ENCODE data around the gene DNAH5. TPM values are rescaled to one million over a fixed set of nuclear protein-coding genes. Genes with fewer than 3 reads are reported as not detected.

Gene DNAH5
- total and polyA plus RNA-seq, 2 donors (not counting 1 experiment from before 2014, with no cell fraction given) = not detected

DNA sequence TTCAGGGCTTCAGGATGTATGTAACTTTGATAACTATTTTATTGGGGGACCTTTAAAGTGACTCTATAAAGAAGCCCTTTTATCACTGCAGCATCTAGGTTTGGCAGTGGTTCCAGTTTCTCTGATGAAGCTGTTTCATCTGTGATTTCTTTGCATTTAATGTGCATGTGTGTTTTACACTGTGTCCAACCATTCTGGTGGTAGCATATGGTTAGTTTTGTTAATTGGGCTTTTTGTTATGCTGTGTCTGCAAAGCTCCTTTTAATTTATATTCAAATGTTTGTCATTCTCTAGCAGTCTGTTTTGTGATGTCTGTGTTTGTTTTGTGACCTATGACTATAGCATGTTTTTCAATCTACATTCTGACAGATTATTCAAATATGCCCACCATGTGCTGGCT is 294.8 kb downstream of the DNAH5 start:
- ChIA-PET CTCF (no interaction called here), POLR2A (no interaction called here)
- Histone ChIP-seq H3K9me3 (ENCODE audit: control extremely low read depth in 1 of 3, control insufficient read depth in 2 of 3, insufficient read depth in 1 of 3, low read length in 2 of 3) (peaks cover 0 to 4% (median 0%) of the 10 kb centered on the region in 3 donors), H3K79me2 (ENCODE audit: control insufficient read depth, insufficient read depth, low read length) (no peaks in the 10 kb centered on the region), H3K4me2 (replicated peaks; ENCODE audit: low read depth, low read length, poor library complexity, severe bottlenecking) (no peak overlapping the region), H4K20me1 (ENCODE audit: control insufficient read depth, insufficient read depth, low read length, poor library complexity, severe bottlenecking) (no peaks in the 10 kb centered on the region), H3K36me3 (replicated peaks in 1 of 2; ENCODE audit: control extremely low read depth in 1 of 2, control insufficient read depth in 1 of 2, extremely low read depth in 1 of 2, insufficient read depth in 2 of 2, low read length in 1 of 2) (no peaks in the 10 kb centered on the region), H3K4me3 (ENCODE audit: control extremely low read depth in 1 of 5, extremely low read depth in 1 of 5, insufficient read depth in 1 of 5, low read depth in 2 of 5, low read length in 4 of 5) (no peak overlapping the region), H2AFZ (ENCODE audit: insufficient read depth, low read depth, low read length, poor library complexity, severe bottlenecking) (no peak overlapping the region), H3K27me3 (replicated peaks in 1 of 4; ENCODE audit: control extremely low read depth in 1 of 4, control insufficient read depth in 3 of 4, insufficient read depth in 4 of 4, low read length in 3 of 4) (no peaks in the 10 kb centered on the region), H3K4me1 (ENCODE audit: control insufficient read depth in 2 of 2, insufficient read depth in 2 of 2, low read length in 2 of 2) (no peaks in the 10 kb centered on the region), H3K9ac (ENCODE audit: low read length) (no peak overlapping the region), H3K27ac (ENCODE audit: low read length in 2 of 2) (no peak overlapping the region)
- DNase-seq (no peak), ATAC-seq (ENCODE audit: low read depth) (no peak)
- H3K4me1 Mint-ChIP-seq = no peaks in the 10 kb centered on the region
- intact Hi-C loops (cut with micrococcal nuclease) = no loop called here
- H3K9me3 Mint-ChIP-seq (ENCODE audit: insufficient read depth) = peaks cover 8% of the 10 kb centered on the region
- H3K27ac Mint-ChIP-seq = no peak overlapping the region
- H3K27me3 Mint-ChIP-seq = no peaks in the 10 kb centered on the region
- no peak for TF ChIP-seq EZH2 (IDR thresholded peaks at IDR 0.05; ENCODE audit: borderline replicate concordance, insufficient read depth, low read depth, low read length, poor library complexity, severe bottlenecking)
- TF ChIP-seq, protein P1, sequence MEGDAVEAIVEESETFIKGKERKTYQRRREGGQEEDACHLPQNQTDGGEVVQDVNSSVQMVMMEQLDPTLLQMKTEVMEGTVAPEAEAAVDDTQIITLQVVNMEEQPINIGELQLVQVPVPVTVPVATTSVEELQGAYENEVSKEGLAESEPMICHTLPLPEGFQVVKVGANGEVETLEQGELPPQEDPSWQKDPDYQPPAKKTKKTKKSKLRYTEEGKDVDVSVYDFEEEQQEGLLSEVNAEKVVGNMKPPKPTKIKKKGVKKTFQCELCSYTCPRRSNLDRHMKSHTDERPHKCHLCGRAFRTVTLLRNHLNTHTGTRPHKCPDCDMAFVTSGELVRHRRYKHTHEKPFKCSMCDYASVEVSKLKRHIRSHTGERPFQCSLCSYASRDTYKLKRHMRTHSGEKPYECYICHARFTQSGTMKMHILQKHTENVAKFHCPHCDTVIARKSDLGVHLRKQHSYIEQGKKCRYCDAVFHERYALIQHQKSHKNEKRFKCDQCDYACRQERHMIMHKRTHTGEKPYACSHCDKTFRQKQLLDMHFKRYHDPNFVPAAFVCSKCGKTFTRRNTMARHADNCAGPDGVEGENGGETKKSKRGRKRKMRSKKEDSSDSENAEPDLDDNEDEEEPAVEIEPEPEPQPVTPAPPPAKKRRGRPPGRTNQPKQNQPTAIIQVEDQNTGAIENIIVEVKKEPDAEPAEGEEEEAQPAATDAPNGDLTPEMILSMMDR (IDR thresholded peaks at IDR 0.05) = no peak
- no peak overlapping the region for H3K4me3 Mint-ChIP-seq

- POLR2A ChIA-PET = no interaction called here
- Mint-ChIP-seq H3K4me3 (no peak overlapping the region), H3K4me1 (no peaks in the 10 kb centered on the region), H3K27ac (no peak overlapping the region), H3K9me3 (ENCODE audit: insufficient read depth) (peaks cover 8% of the 10 kb centered on the region), H3K27me3 (no peaks in the 10 kb centered on the region)
- TF ChIP-seq EZH2 (IDR thresholded peaks at IDR 0.05; ENCODE audit: borderline replicate concordance, insufficient read depth, low read depth, low read length, poor library complexity, severe bottlenecking) = no peak
- TF ChIP-seq, protein P1 (IDR thresholded peaks at IDR 0.05) = no peak
- no peak overlapping the region for H3K4me3 ChIP-seq (ENCODE audit: control extremely low read depth in 1 of 5, extremely low read depth in 1 of 5, insufficient read depth in 1 of 5, low read depth in 2 of 5, low read length in 4 of 5)
- H3K79me2 ChIP-seq (ENCODE audit: control insufficient read depth, insufficient read depth, low read length) = no peaks in the 10 kb centered on the region
- no peaks in the 10 kb centered on the region for H3K4me1 ChIP-seq (ENCODE audit: control insufficient read depth in 2 of 2, insufficient read depth in 2 of 2, low read length in 2 of 2)
- no peak overlapping the region for H3K27ac ChIP-seq (ENCODE audit: low read length in 2 of 2)
- no peaks in the 10 kb centered on the region for H4K20me1 ChIP-seq (ENCODE audit: control insufficient read depth, insufficient read depth, low read length, poor library complexity, severe bottlenecking)
- no peaks in the 10 kb centered on the region for H3K36me3 ChIP-seq (replicated peaks in 1 of 2; ENCODE audit: control extremely low read depth in 1 of 2, control insufficient read depth in 1 of 2, extremely low read depth in 1 of 2, insufficient read depth in 2 of 2, low read length in 1 of 2)
- H3K4me2 ChIP-seq (replicated peaks; ENCODE audit: low read depth, low read length, poor library complexity, severe bottlenecking) = no peak overlapping the region
- no peak for DNase-seq
- no peak overlapping the region for H3K9ac ChIP-seq (ENCODE audit: low read length)
- peaks cover 0 to 4% (median 0%) of the 10 kb centered on the region in 3 donors for H3K9me3 ChIP-seq (ENCODE audit: control extremely low read depth in 1 of 3, control insufficient read depth in 2 of 3, insufficient read depth in 1 of 3, low read length in 2 of 3)
- H3K27me3 ChIP-seq (replicated peaks in 1 of 4; ENCODE audit: control extremely low read depth in 1 of 4, control insufficient read depth in 3 of 4, insufficient read depth in 4 of 4, low read length in 3 of 4) = no peaks in the 10 kb centered on the region
- no peak overlapping the region for H2AFZ ChIP-seq (ENCODE audit: insufficient read depth, low read depth, low read length, poor library complexity, severe bottlenecking)
- no peak for ATAC-seq (ENCODE audit: low read depth)
- 92% methylated on average over 2 of the region's 3 CpGs for WGBS (ENCODE audit: insufficient coverage)
- CTCF ChIA-PET = no interaction called here
- intact Hi-C loops (cut with micrococcal nuclease) = no loop called here
Observed at GRCh38 chr5:13648822-13649221, 295.7 kb downstream of the DNAH5 start.
